Nephron (organoid): ENCODE results near the gene LNPEP.
A peak's percentile ranks its signal among the peaks of the same experiment; 100 is the strongest.

Experiments used
- H3K27ac Mint-ChIP-seq, 3 experiments: 2 replicates each; pipeline ENCODE4 v1.8.0; 2020; ENCODE audit warnings: mixed read lengths in 3 of 3, mild to moderate bottlenecking in 2 of 3, moderate library complexity in 1 of 3
- H3K27me3 Mint-ChIP-seq: 2 replicates; pipeline ENCODE4 v1.8.0; 2021; ENCODE audit warnings: low read depth, mild to moderate bottlenecking, moderate library complexity, mixed read lengths
- H3K36me3 Mint-ChIP-seq: 2 replicates; pipeline ENCODE4 v1.8.0; 2020; ENCODE audit warnings: low read depth, mixed read lengths
- H3K4me1 Mint-ChIP-seq: 2 replicates; pipeline ENCODE4 v1.8.0; 2020; ENCODE audit warnings: mixed read lengths
- H3K4me3 Mint-ChIP-seq, 3 experiments: 2 replicates each; pipeline ENCODE4 v1.8.0; 2020; ENCODE audit warnings: mild to moderate bottlenecking in 3 of 3, mixed read lengths in 3 of 3, moderate library complexity in 2 of 3
- H3K9me3 Mint-ChIP-seq: 2 replicates; pipeline ENCODE4 v1.8.0; 2020; ENCODE audit warnings: mixed read lengths
- TF ChIP-seq, protein P1 (sequence below), 3 experiments: fragments of 200-600 bp; sonication (generic); IDR thresholded peaks; one replicate each; pipeline ENCODE4 v1.5.0; 2021; ENCODE audit warnings: antibody characterized with exemption in 3 of 3; ENCODE audit not compliant: unreplicated experiment in 3 of 3

The LNPEP gene

DNA sequence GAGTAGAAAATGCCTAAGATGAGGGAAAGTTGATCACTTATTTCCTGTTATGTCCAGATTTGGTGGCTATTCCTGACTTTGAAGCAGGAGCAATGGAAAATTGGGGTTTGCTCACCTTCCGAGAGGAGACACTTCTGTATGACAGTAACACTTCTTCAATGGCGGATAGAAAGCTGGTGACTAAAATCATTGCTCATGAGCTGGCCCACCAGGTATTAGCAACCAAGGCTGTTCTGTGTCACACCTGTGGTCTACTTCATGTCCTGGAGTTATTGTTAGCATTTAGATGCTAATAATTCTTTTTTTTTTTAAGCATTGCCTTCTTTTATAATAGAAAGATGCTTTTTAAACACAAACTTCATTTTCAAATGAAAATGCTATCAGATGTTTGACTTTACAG lies 57.9 kb downstream of the LNPEP start:
- Mint-ChIP-seq H3K27ac (no peak overlapping the region), H3K4me1 (no peaks in the 10 kb centered on the region)

DNA sequence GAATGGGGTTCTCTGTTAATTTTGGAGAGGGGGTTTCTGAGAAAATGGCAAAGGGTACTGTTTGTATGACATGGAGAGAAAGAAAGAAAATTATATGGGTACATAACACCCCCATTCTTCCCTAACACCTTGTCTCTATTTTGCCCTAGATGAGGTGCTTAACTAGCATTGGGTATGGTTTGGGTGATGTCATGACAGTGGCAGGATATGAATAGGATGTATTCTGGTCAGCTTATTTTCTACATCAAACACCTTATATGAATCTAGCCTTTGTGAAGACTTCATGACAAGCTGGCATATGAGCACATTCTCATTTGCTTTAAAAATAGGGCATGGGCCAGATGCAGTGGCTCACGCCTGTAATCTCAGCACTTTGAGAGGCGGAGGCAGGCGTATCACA lies 58.6 kb downstream of the LNPEP start:
- H3K27me3 Mint-ChIP-seq: no peaks in the 10 kb centered on the region
- H3K9me3 Mint-ChIP-seq: no peaks in the 10 kb centered on the region
- no peak overlapping the region for H3K27ac Mint-ChIP-seq
- TF ChIP-seq, protein P1, sequence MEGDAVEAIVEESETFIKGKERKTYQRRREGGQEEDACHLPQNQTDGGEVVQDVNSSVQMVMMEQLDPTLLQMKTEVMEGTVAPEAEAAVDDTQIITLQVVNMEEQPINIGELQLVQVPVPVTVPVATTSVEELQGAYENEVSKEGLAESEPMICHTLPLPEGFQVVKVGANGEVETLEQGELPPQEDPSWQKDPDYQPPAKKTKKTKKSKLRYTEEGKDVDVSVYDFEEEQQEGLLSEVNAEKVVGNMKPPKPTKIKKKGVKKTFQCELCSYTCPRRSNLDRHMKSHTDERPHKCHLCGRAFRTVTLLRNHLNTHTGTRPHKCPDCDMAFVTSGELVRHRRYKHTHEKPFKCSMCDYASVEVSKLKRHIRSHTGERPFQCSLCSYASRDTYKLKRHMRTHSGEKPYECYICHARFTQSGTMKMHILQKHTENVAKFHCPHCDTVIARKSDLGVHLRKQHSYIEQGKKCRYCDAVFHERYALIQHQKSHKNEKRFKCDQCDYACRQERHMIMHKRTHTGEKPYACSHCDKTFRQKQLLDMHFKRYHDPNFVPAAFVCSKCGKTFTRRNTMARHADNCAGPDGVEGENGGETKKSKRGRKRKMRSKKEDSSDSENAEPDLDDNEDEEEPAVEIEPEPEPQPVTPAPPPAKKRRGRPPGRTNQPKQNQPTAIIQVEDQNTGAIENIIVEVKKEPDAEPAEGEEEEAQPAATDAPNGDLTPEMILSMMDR (IDR thresholded peaks at IDR 0.05; ENCODE audit: unreplicated experiment in 3 of 3): no peak
- peaks cover 62% of the 10 kb centered on the region for H3K36me3 Mint-ChIP-seq
- no peak overlapping the region for H3K4me3 Mint-ChIP-seq
- no peaks in the 10 kb centered on the region for H3K4me1 Mint-ChIP-seq

More for the DNA sequence above, 57.9 kb downstream of the LNPEP start:
- peaks cover 57% of the 10 kb centered on the region for H3K36me3 Mint-ChIP-seq
- no peaks in the 10 kb centered on the region for H3K9me3 Mint-ChIP-seq
- H3K27me3 Mint-ChIP-seq: no peaks in the 10 kb centered on the region
- H3K4me3 Mint-ChIP-seq: no peak overlapping the region
- TF ChIP-seq, protein P1 (IDR thresholded peaks at IDR 0.05; ENCODE audit: unreplicated experiment in 3 of 3): no peak

DNA sequence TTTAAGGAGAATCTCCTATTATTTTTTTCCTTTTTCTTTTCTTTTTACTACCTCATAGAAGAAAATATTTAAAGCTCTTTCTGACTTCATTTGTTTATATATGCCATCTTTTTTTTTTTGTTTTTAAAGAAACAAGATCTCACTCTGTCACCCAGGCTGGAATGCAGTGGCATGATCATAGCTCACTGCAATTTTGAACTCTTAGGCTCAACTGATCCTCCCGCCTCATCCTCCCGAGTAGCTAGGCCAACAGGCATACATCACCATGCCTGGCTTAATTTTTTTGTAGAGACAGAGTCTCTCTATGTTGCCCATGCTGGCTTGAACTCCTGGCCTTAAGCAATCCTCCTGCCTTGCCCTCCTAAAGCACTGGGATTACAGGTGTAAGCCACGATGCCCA lies 59.5 kb downstream of the LNPEP start:
- Mint-ChIP-seq H3K27me3 (no peaks in the 10 kb centered on the region), H3K4me1 (no peaks in the 10 kb centered on the region), H3K4me3 (no peak overlapping the region), H3K36me3 (peaks cover 56% of the 10 kb centered on the region), H3K27ac (no peak overlapping the region), H3K9me3 (no peaks in the 10 kb centered on the region)
- TF ChIP-seq, protein P1 (IDR thresholded peaks at IDR 0.05; ENCODE audit: unreplicated experiment in 3 of 3): no peak

DNA sequence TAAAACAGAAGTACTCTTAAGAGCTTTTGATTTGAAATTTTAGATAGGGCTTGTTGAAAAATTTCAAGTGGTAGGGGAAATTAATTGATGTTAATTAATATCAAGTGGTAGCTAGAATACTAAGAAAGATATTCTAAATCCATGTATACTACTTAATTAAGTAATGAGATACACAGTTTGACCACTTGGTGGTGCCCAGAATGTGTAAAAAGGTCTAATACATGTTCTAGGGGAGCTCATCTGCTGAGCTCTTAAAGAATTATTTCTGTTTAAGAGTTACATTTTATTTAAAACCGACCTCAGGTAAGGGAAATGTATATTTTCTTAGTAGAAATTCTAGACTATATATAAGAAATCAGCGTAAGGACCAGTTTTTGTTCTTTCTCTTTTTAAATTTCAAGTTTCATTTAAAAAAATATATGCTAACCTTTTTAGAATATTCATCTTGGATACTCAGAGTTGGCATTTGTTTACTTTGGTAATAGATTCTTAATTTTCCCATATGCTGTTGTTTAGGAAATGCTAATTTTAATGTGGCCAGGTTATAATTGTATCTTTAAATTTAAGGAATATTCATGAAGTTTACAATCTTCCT lies 61.5 kb downstream of the LNPEP start:
- TF ChIP-seq, protein P1 (IDR thresholded peaks at IDR 0.05; ENCODE audit: unreplicated experiment in 3 of 3): peak; percentile 59 to 72 (median 59)
- H3K4me1 Mint-ChIP-seq: no peaks in the 10 kb centered on the region
- H3K9me3 Mint-ChIP-seq: no peaks in the 10 kb centered on the region
- no peak overlapping the region for H3K4me3 Mint-ChIP-seq
- no peaks in the 10 kb centered on the region for H3K27me3 Mint-ChIP-seq
- no peak overlapping the region for H3K27ac Mint-ChIP-seq
- H3K36me3 Mint-ChIP-seq: peaks cover 38% of the 10 kb centered on the region

DNA sequence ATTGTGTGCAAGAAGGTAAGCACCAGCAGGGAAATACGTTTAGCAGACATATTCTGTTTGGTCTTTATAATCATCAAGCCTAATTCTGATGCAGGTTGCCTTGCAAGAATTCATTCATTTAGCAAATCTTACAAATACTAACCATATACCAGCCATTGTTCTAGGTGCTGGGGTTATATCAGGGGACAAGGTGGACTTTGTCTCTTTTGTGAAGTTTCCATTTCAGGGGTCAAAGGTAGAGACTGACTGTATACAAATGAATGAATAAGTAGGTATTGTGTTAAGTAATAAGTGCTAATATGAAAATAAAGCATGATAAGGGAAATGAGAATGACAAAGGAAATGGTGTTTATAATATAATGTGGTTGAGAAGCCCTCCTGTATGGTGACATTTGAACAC lies 64.0 kb downstream of the LNPEP start:
- Mint-ChIP-seq H3K4me3 (no peak overlapping the region), H3K27ac (no peak overlapping the region), H3K4me1 (no peaks in the 10 kb centered on the region), H3K27me3 (no peaks in the 10 kb centered on the region), H3K36me3 (peaks cover 27% of the 10 kb centered on the region), H3K9me3 (no peaks in the 10 kb centered on the region)
- TF ChIP-seq, protein P1 (IDR thresholded peaks at IDR 0.05; ENCODE audit: unreplicated experiment in 3 of 3): no peak

DNA sequence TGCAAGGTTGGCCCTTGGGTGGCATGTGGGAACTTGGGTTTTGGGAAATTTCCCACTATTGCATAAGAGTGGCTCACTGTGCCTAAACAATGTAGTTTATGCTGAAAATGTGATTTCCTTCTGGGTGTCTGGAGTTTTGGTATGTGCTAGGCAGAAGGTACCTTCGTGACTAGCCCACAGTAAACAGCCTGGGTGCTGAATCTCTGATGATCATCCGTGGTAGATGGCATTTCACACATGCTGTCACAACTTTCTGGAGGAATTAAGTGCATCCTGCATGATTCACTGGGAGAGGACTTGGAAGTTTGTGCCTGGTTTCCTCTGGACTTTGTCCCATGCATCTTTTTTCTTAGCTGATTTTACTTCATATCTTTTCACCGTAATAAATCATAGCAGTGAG lies 64.5 kb downstream of the LNPEP start:
- Mint-ChIP-seq H3K4me1 (no peaks in the 10 kb centered on the region), H3K9me3 (no peaks in the 10 kb centered on the region), H3K27me3 (no peaks in the 10 kb centered on the region), H3K27ac (no peak overlapping the region), H3K36me3 (peaks cover 23% of the 10 kb centered on the region), H3K4me3 (no peak overlapping the region)
- TF ChIP-seq, protein P1 (IDR thresholded peaks at IDR 0.05; ENCODE audit: unreplicated experiment in 3 of 3): no peak
